ENCODE data around the gene HMCN2. TPM values are rescaled to one million over a fixed set of nuclear protein-coding genes. Genes with fewer than 3 reads are reported as not detected.

HMCN2 gene
- total and polyA plus RNA-seq, 5 donors from 2014 or later: not detected

DNA sequence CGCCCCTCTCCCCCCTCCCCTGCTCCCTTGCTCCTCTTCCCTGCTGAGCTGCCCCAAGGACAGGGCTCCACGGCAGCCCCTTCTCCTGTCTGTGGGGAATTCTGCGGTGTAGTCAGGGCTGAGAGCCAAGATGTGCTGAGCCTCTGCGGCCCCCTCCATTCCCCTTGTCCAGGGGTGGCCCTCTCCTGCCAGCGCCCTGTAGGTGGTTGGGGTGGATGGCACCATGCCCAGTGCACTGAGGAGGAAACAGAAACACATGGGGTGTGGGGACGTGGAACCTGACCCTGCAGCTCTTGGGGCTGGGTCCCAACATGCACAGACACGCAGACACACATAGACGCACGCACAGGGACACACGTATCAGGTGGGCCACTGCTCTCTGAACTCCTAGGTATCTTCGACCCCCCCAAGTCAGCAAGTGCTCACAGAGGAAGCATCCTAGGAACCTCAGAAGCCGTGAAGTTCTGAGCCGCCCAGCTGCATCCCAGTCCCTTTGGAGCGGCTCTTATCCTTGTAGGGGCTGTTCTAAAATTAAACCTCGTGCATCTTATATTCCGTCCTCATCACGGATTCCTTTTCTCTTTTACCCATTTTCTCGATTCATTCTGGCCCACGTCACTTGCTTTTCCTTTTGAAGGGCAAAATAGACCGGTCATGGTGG is 64.8 kb downstream of the HMCN2 start:
- Mint-ChIP-seq H3K27me3 (peaks cover 38% of the 10 kb centered on the region), H3K27ac (no peak overlapping the region)
- H3K27ac ChIP-seq (ENCODE audit: insufficient read depth, low read length, poor library complexity, severe bottlenecking): no peak overlapping the region

DNA sequence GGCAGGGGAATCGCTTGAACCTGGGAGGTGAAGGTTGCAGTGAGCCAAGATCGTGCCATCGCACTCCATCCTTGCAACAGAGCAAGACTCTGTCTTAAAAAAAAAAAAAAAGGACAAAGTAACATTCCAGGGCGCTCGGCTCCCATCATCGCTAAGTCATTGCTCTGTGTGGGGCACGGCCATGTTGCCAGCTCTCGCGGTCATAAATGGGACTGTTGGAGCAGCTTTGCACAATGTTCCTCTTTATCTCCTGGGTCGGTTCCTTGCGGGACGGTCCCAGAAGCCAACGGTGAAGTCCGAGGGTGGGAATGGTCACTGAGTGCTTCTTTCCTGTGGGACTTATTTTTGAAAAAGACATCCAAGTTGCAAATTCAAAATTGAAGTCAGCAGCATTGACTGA is 65.5 kb downstream of the HMCN2 start:
- no peaks in the 10 kb centered on the region for H3K36me3 ChIP-seq (ENCODE audit: control insufficient read depth, insufficient read depth, low read length)
- no peak for DNase-seq
- ATAC-seq (ENCODE audit: low read depth in 2 of 2): no peak
- Mint-ChIP-seq H3K27me3 (peaks cover 39% of the 10 kb centered on the region), H3K4me1 (no peaks in the 10 kb centered on the region), H3K27ac (no peak overlapping the region), H3K4me3 (no peak overlapping the region), H3K9me3 (peaks cover 0 to 2% (median 0%) of the 10 kb centered on the region in 7 donors), H3K36me3 (no peaks in the 10 kb centered on the region)
- H3K27me3 ChIP-seq (ENCODE audit: control insufficient read depth, insufficient read depth, low read length): no peaks in the 10 kb centered on the region
- H3K4me3 ChIP-seq (ENCODE audit: low read depth, low read length): no peak overlapping the region
- H3K9me3 ChIP-seq (ENCODE audit: control insufficient read depth in 2 of 2, low read length in 2 of 2): no peaks in the 10 kb centered on the region
- no peak overlapping the region for H3K27ac ChIP-seq (ENCODE audit: insufficient read depth, low read length, poor library complexity, severe bottlenecking)
- H3K4me1 ChIP-seq (ENCODE audit: control insufficient read depth, insufficient read depth, low read length, poor library complexity, severe bottlenecking): no peaks in the 10 kb centered on the region

More for the DNA sequence above, 64.8 kb downstream of the HMCN2 start:
- Histone ChIP-seq H3K36me3 (ENCODE audit: control insufficient read depth, insufficient read depth, low read length) (no peaks in the 10 kb centered on the region), H3K27me3 (ENCODE audit: control insufficient read depth, insufficient read depth, low read length) (no peaks in the 10 kb centered on the region), H3K9me3 (ENCODE audit: control insufficient read depth in 2 of 2, low read length in 2 of 2) (no peaks in the 10 kb centered on the region), H3K4me3 (ENCODE audit: low read depth, low read length) (no peak overlapping the region), H3K4me1 (ENCODE audit: control insufficient read depth, insufficient read depth, low read length, poor library complexity, severe bottlenecking) (no peaks in the 10 kb centered on the region)
- H3K36me3 Mint-ChIP-seq: no peaks in the 10 kb centered on the region
- H3K9me3 Mint-ChIP-seq: peaks cover 0 to 2% (median 0%) of the 10 kb centered on the region in 7 donors
- ATAC-seq (ENCODE audit: low read depth in 2 of 2): no peak
- no peak overlapping the region for H3K4me3 Mint-ChIP-seq
- DNase-seq: no peak
- no peaks in the 10 kb centered on the region for H3K4me1 Mint-ChIP-seq

DNA sequence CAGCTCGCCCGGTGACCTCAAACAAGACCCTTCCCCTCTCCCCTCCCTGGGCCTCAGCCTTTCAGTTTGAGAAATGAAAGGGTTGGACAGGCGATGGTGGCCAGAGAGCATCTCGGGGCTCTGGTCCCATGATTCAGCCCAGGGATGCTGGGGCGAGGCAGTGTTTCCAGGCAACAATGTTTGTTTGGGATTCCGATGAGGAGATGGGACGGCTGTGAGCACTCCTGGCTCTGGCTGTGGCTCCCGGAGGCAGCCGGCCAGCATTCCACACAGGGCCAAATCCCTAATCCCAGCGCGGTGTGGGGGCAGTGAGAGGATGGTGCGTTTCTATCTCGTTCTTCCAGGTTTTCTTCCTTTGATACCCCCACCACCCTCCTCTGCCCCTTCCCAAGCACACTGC is 66.0 kb downstream of the HMCN2 start:
- Mint-ChIP-seq H3K9me3 (peaks cover 0 to 2% (median 0%) of the 10 kb centered on the region in 7 donors), H3K36me3 (no peaks in the 10 kb centered on the region), H3K27ac (no peak overlapping the region), H3K4me1 (no peaks in the 10 kb centered on the region), H3K27me3 (peaks cover 39% of the 10 kb centered on the region), H3K4me3 (no peak overlapping the region)
- DNase-seq (no peak), ATAC-seq (ENCODE audit: low read depth in 2 of 2) (no peak)
- Histone ChIP-seq H3K4me3 (ENCODE audit: low read depth, low read length) (no peak overlapping the region), H3K27me3 (ENCODE audit: control insufficient read depth, insufficient read depth, low read length) (no peaks in the 10 kb centered on the region), H3K4me1 (ENCODE audit: control insufficient read depth, insufficient read depth, low read length, poor library complexity, severe bottlenecking) (no peaks in the 10 kb centered on the region), H3K9me3 (ENCODE audit: control insufficient read depth in 2 of 2, low read length in 2 of 2) (no peaks in the 10 kb centered on the region), H3K27ac (ENCODE audit: insufficient read depth, low read length, poor library complexity, severe bottlenecking) (no peak overlapping the region), H3K36me3 (ENCODE audit: control insufficient read depth, insufficient read depth, low read length) (no peaks in the 10 kb centered on the region)

DNA sequence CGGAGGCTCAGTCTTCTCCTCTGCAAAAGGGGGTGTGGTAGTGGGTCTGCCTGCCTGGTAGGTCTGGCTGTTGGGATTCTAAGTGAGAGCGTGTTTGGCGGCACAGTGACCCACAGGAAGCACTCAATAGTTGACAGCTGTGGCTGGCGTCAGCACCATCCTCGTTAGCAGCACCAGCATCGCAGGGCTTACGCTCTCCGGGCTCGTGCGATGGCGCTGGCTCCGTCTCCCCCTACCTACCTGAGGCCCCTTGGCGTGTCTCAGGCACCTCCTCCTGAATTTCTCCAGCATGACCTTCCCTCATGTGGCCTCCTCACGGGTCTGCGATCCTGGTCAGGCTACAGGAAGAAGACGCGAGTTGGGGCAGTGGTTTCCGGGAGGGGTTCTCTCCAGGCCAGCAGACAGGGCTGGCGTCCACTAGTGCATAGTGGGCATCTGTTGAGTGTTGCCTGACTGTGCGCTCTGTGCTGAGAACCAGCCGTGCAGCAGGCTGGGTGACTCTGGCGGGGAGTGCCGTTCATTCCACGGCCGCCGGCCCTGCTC is 66.9 kb downstream of the HMCN2 start:
- no peaks in the 10 kb centered on the region for H3K27me3 ChIP-seq (ENCODE audit: control insufficient read depth, insufficient read depth, low read length)
- ATAC-seq (ENCODE audit: low read depth in 2 of 2) (no peak), DNase-seq (no peak)
- H3K4me3 ChIP-seq (ENCODE audit: low read depth, low read length): no peak overlapping the region
- no peak overlapping the region for H3K27ac ChIP-seq (ENCODE audit: insufficient read depth, low read length, poor library complexity, severe bottlenecking)
- Mint-ChIP-seq H3K36me3 (no peaks in the 10 kb centered on the region), H3K9me3 (peaks cover 0 to 2% (median 0%) of the 10 kb centered on the region in 7 donors), H3K27me3 (peaks cover 37% of the 10 kb centered on the region), H3K27ac (no peak overlapping the region), H3K4me1 (no peaks in the 10 kb centered on the region), H3K4me3 (no peak overlapping the region)
- H3K4me1 ChIP-seq (ENCODE audit: control insufficient read depth, insufficient read depth, low read length, poor library complexity, severe bottlenecking): no peaks in the 10 kb centered on the region
- no peaks in the 10 kb centered on the region for H3K36me3 ChIP-seq (ENCODE audit: control insufficient read depth, insufficient read depth, low read length)
- no peaks in the 10 kb centered on the region for H3K9me3 ChIP-seq (ENCODE audit: control insufficient read depth in 2 of 2, low read length in 2 of 2)

DNA sequence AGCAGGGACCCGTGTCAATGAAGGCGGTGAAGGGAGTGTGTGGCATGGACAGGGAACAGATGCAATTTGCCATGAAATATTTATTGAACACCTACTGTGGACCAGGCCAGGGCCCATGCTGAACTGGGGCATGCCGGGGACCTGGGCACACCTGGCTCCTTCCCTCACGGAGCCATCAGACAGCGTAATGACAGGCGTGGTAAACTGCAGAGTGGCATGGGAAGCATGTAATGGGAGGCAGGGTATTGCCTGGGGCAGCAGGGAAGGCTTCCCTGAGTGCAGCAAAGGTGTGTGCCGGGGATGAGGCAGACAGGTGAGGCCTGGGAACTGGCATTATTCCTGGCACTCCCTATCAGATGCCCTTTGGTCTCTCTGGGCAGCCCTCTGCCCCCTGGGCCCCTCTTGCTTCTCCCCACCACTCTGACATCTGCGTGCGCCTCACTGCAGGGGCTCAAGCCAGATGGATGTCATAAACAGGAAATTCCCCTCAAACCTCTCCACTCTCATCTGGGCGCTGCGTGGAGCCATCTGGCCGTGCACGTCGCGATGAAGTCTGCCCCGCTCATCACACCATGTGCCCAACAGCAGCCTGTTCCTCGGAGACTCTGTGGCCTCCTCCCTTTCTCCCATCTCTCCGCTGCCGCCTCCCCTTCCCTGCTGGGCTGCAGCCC is 67.6 kb downstream of the HMCN2 start:
- Mint-ChIP-seq H3K4me3 (no peak overlapping the region), H3K27me3 (peaks cover 32% of the 10 kb centered on the region), H3K27ac (no peak overlapping the region), H3K9me3 (peaks cover 0 to 2% (median 0%) of the 10 kb centered on the region in 7 donors), H3K4me1 (no peaks in the 10 kb centered on the region), H3K36me3 (no peaks in the 10 kb centered on the region)
- no peak overlapping the region for H3K27ac ChIP-seq (ENCODE audit: insufficient read depth, low read length, poor library complexity, severe bottlenecking)
- no peaks in the 10 kb centered on the region for H3K36me3 ChIP-seq (ENCODE audit: control insufficient read depth, insufficient read depth, low read length)
- H3K27me3 ChIP-seq (ENCODE audit: control insufficient read depth, insufficient read depth, low read length): no peaks in the 10 kb centered on the region
- H3K9me3 ChIP-seq (ENCODE audit: control insufficient read depth in 2 of 2, low read length in 2 of 2): no peaks in the 10 kb centered on the region
- ATAC-seq (ENCODE audit: low read depth in 2 of 2) (peak in 1 of 2 donors; percentile 19), DNase-seq (no peak)
- no peak overlapping the region for H3K4me3 ChIP-seq (ENCODE audit: low read depth, low read length)
- no peaks in the 10 kb centered on the region for H3K4me1 ChIP-seq (ENCODE audit: control insufficient read depth, insufficient read depth, low read length, poor library complexity, severe bottlenecking)

DNA sequence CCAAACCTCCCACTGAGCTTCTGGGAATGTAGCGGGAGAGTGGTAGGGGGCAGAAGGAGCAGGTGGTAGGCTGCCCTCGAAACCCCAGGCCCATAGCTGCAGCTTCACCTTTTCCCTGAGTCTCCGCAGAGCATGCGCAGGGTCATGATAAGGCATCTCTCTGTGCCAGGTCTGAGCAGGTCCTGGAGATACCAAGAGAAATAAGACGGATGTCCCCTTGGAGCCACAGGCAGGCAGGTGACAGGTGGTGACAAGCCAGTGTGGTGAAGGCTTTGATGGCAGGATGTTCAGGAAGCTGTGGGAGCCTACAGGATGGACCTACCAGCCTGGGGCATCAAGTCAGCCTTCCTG is 68.1 kb downstream of the HMCN2 start:
- Histone ChIP-seq H3K36me3 (ENCODE audit: control insufficient read depth, insufficient read depth, low read length) (no peaks in the 10 kb centered on the region), H3K27ac (ENCODE audit: insufficient read depth, low read length, poor library complexity, severe bottlenecking) (no peak overlapping the region), H3K9me3 (ENCODE audit: control insufficient read depth in 2 of 2, low read length in 2 of 2) (no peaks in the 10 kb centered on the region), H3K4me1 (ENCODE audit: control insufficient read depth, insufficient read depth, low read length, poor library complexity, severe bottlenecking) (no peaks in the 10 kb centered on the region), H3K4me3 (ENCODE audit: low read depth, low read length) (no peak overlapping the region), H3K27me3 (ENCODE audit: control insufficient read depth, insufficient read depth, low read length) (no peaks in the 10 kb centered on the region)
- no peak overlapping the region for H3K4me3 Mint-ChIP-seq
- H3K27me3 Mint-ChIP-seq: peaks cover 27% of the 10 kb centered on the region
- no peak overlapping the region for H3K27ac Mint-ChIP-seq
- peaks cover 0 to 2% (median 0%) of the 10 kb centered on the region in 7 donors for H3K9me3 Mint-ChIP-seq
- no peaks in the 10 kb centered on the region for H3K36me3 Mint-ChIP-seq
- H3K4me1 Mint-ChIP-seq: no peaks in the 10 kb centered on the region
- no peak for ATAC-seq (ENCODE audit: low read depth in 2 of 2)
- no peak for DNase-seq

DNA sequence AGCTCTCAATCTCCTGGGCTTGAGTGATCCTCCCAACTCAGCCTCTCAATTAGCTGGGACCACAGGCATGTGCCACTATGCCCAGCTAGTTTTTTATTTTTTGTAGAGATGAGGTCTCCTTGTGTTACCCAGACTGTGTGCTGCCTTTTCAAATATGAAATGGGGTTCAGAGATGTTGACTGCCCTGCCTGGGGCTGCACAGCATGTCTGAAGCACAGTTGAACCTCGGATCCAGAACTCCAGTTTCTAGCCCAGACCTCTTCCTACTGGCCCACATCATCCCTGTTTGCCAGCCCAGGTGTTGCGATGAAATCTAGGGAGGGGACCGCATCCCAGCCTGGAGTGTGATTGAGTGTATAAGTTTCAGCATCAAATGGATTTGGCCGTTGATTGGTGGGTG is 69.4 kb downstream of the HMCN2 start:
- no peak for DNase-seq
- Histone ChIP-seq H3K27me3 (ENCODE audit: control insufficient read depth, insufficient read depth, low read length) (no peaks in the 10 kb centered on the region), H3K36me3 (ENCODE audit: control insufficient read depth, insufficient read depth, low read length) (no peaks in the 10 kb centered on the region), H3K27ac (ENCODE audit: insufficient read depth, low read length, poor library complexity, severe bottlenecking) (no peak overlapping the region), H3K4me1 (ENCODE audit: control insufficient read depth, insufficient read depth, low read length, poor library complexity, severe bottlenecking) (no peaks in the 10 kb centered on the region), H3K9me3 (ENCODE audit: control insufficient read depth in 2 of 2, low read length in 2 of 2) (no peaks in the 10 kb centered on the region), H3K4me3 (ENCODE audit: low read depth, low read length) (no peak overlapping the region)
- Mint-ChIP-seq H3K9me3 (peaks cover 0 to 2% (median 0%) of the 10 kb centered on the region in 7 donors), H3K4me3 (no peak overlapping the region), H3K27ac (no peak overlapping the region), H3K36me3 (no peaks in the 10 kb centered on the region), H3K4me1 (no peaks in the 10 kb centered on the region), H3K27me3 (peaks cover 19% of the 10 kb centered on the region)
- ATAC-seq (ENCODE audit: low read depth in 2 of 2): no peak
